Lung (tissue), 12 donors: ENCODE data around the gene ARHGAP31. TPM values are rescaled to one million over a fixed set of nuclear protein-coding genes. Genes with fewer than 3 reads are reported as not detected.

ENCODE experiments used
- ATAC-seq: fragments of 200-7000 bp; cut with Tn5 transposase; one replicate; pipeline ENCODE4 v1.9.1; 2020; ENCODE audit warnings: moderate number of reproducible peaks; ENCODE audit not compliant: insufficient read depth, low FRiP score
- DNase-seq, 3 donors: peaks; one replicate each; pipeline ENCODE4 v3.0.0-alpha.2; 2013 to 2017
- H3K27ac ChIP-seq, 2 donors: one replicate each; pipeline ENCODE4 v1.5.1; 2013; ENCODE audit warnings: mild to moderate bottlenecking in 2 of 2, moderate library complexity in 2 of 2, control low read depth in 1 of 2, inconsistent platforms in 1 of 2, low read depth in 1 of 2, low read length in 1 of 2
- H3K27me3 ChIP-seq, 3 donors: one replicate each; pipeline ENCODE4 v1.5.1; 2013; ENCODE audit warnings: low read length in 2 of 3; ENCODE audit not compliant: control insufficient read depth in 3 of 3, insufficient read depth in 3 of 3
- H3K36me3 ChIP-seq, 4 donors: one replicate each; pipeline ENCODE4 v1.5.1; 2013; ENCODE audit warnings: low read length in 4 of 4, mild to moderate bottlenecking in 1 of 4, moderate library complexity in 1 of 4; ENCODE audit not compliant: control insufficient read depth in 4 of 4, insufficient read depth in 4 of 4
- H3K4me1 ChIP-seq, 5 donors: one replicate each; pipeline ENCODE4 v1.5.1; 2013; ENCODE audit warnings: low read length in 5 of 5, mild to moderate bottlenecking in 2 of 5, moderate library complexity in 1 of 5; ENCODE audit not compliant: control insufficient read depth in 5 of 5, insufficient read depth in 5 of 5
- H3K4me3 ChIP-seq: one replicate; pipeline ENCODE4 v1.5.1; 2013; ENCODE audit warnings: mild to moderate bottlenecking, control low read depth, moderate library complexity
- H3K9ac ChIP-seq, 2 donors: one replicate each; pipeline ENCODE4 v1.5.1; 2013; ENCODE audit warnings: low read length in 2 of 2, control low read depth in 1 of 2; ENCODE audit not compliant: insufficient read depth in 1 of 2
- H3K9me3 ChIP-seq, 4 donors: one replicate each; pipeline ENCODE4 v1.5.1; 2013; ENCODE audit warnings: low read length in 3 of 4, mild to moderate bottlenecking in 1 of 4, moderate library complexity in 1 of 4; ENCODE audit not compliant: control insufficient read depth in 4 of 4, insufficient read depth in 3 of 4
- WGBS, 2 donors: extraction: QIAGEN DNeasy Blood & Tissue Kit; methylation state at CpG; one replicate each; pipeline ENCODE4 v1.1.7; 2013; 5-methylcytosine and 5-hydroxymethylcytosine counted together
- polyA plus RNA-seq, 2 donors: library from polyadenylated mRNA; stranded (reverse); fragments of 200-250 nt; gene quantifications; one replicate each; pipeline ENCODE4 v1.2.1, GENCODE V29; 2013
- total RNA-seq, 2 donors: library from RNA; depleted of rRNA in 1 of 2; stranded (reverse); fragments of >200 nt in 1 of 2; gene quantifications; one replicate each; pipeline ENCODE4 v1.2.1, GENCODE V29; 2014 to 2021
- TF ChIP-seq, protein P1 (sequence below): IDR thresholded peaks from 2 replicates; pipeline ENCODE4 v1.5.1; 2012; ENCODE audit warnings: mild to moderate bottlenecking; ENCODE audit errors: control extremely low read depth, extremely low read depth
- donor health status: control.
- donor health status: control.
- donor health status: Bipolar disorder and iron deficiency.
- donor health status: healthy.
- donor health status: DM: yes; HTN: yes; CAD: no.

Gene ARHGAP31
- total and polyA plus RNA-seq, 4 donors = 11.6 to 58.5 (median 31.7) TPM

DNA sequence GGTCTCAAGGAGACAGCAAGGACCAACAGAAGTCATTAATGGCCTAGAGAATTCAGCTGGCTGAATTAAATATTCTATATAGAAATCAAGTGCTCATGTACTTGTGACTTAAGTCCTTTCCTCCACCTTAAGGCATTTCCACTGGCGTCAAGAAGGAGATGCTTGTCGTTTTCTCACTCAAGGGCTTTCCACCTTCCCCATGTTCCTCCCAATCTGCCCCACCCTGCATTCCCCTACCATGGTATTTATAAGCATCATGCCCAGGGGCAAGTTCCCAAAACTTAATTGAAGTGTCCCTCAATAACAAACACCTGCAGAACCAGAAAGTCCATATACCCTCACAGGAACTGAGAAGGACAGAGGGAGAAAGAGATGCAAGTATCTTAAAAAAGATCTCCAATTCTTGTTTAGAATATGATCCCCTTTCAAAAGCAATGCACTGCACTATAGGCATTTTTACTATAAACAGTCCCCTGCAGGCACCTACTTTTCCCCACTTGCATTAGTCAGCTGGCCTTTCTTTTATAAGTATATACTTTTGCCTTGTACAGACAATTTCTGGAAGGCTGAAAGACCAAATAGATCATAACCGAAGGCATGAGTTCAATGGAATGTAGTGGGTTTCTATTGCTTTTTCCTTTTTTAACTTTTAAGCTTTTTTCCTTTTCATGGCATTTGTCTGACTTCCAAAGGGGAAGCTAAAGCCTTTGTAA lies 139.6 kb downstream of the ARHGAP31 start:
- H3K4me3 ChIP-seq = no peak overlapping the region
- H3K9ac ChIP-seq = no peak overlapping the region
- no peak for DNase-seq
- ATAC-seq = no peak
- peaks cover 28 to 80% (median 59%) of the 10 kb centered on the region in 4 donors for H3K36me3 ChIP-seq
- 73 to 92% methylated on average over 3 of the region's 3 CpGs for WGBS, 2 donors
- TF ChIP-seq, protein P1, sequence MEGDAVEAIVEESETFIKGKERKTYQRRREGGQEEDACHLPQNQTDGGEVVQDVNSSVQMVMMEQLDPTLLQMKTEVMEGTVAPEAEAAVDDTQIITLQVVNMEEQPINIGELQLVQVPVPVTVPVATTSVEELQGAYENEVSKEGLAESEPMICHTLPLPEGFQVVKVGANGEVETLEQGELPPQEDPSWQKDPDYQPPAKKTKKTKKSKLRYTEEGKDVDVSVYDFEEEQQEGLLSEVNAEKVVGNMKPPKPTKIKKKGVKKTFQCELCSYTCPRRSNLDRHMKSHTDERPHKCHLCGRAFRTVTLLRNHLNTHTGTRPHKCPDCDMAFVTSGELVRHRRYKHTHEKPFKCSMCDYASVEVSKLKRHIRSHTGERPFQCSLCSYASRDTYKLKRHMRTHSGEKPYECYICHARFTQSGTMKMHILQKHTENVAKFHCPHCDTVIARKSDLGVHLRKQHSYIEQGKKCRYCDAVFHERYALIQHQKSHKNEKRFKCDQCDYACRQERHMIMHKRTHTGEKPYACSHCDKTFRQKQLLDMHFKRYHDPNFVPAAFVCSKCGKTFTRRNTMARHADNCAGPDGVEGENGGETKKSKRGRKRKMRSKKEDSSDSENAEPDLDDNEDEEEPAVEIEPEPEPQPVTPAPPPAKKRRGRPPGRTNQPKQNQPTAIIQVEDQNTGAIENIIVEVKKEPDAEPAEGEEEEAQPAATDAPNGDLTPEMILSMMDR = no peak
- H3K27ac ChIP-seq = no peak overlapping the region
- H3K27me3 ChIP-seq = no peaks in the 10 kb centered on the region
- H3K4me1 ChIP-seq = no peaks in the 10 kb centered on the region
- peaks cover 0 to 17% (median 8%) of the 10 kb centered on the region in 4 donors for H3K9me3 ChIP-seq

DNA sequence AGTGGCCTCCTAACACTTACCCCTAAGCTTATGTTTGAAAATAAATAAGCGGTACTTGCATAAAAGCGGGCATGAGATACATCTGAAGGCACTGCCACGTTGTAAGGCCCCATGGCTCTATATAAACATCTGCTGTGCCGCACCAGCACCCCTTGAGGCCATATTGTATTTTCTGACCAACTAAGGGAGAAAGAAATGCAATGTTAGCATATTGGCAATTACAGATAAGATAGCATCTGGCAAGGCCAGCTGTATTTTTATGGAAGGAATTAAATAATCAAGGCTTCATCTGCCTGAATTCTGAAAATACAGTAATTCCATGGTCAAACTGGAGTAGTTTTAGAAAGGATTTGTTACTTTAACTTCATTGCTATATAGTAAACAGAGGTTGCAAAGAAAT lies 140.5 kb downstream of the ARHGAP31 start:
- TF ChIP-seq, protein P1 = no peak
- DNase-seq (no peak), ATAC-seq (no peak)
- Histone ChIP-seq H3K4me3 (no peak overlapping the region), H3K27ac (no peak overlapping the region), H3K9ac (no peak overlapping the region), H3K4me1 (no peaks in the 10 kb centered on the region), H3K9me3 (peaks cover 0 to 13% (median 3%) of the 10 kb centered on the region in 4 donors), H3K27me3 (no peaks in the 10 kb centered on the region), H3K36me3 (peaks cover 26 to 73% (median 53%) of the 10 kb centered on the region in 4 donors)
- 95 to 96% methylated on average over 4 of the region's 4 CpGs for WGBS, 2 donors

DNA sequence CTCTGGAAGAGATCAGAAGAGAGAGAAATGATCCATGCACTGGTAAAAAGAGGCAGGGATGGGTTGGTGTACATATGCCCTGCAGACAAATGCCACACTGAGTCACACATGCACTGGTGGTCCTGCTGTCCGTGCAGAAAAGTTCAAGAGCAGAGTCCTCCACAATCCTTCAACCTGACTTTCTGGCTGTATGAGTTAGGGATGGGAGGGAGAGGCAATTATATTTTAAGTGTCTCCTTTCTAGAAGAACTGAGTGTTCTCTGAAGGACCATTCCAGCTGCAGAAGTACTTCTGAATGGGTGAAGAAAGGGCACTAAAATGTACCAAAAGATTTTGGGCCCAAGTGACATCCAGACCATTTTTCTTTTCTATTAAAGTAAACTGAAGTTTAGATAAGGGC lies 142.8 kb downstream of the ARHGAP31 start:
- H3K36me3 ChIP-seq = peaks cover 22 to 66% (median 44%) of the 10 kb centered on the region in 4 donors
- TF ChIP-seq, protein P1 = no peak
- H3K4me1 ChIP-seq = no peaks in the 10 kb centered on the region

More for the DNA sequence above, 142.8 kb downstream of the ARHGAP31 start:
- Histone ChIP-seq H3K9me3 (peaks cover 0 to 4% (median 0%) of the 10 kb centered on the region in 4 donors), H3K27me3 (no peaks in the 10 kb centered on the region), H3K4me3 (no peak overlapping the region), H3K9ac (no peak overlapping the region), H3K27ac (no peak overlapping the region)
- DNase-seq = no peak
- 64 to 92% methylated on average over 1 of the region's 1 CpG for WGBS, 2 donors
- no peak for ATAC-seq
